Measurements from ENCODE around the gene SETD1A. TPM values are rescaled to one million over a fixed set of nuclear protein-coding genes. Genes with fewer than 3 reads are reported as not detected.
"Not testable (repeated sequence)": the region's sequence is repeated elsewhere in the genome, so short reads cannot be mapped to it uniquely, and the experiment has no call there.

The SETD1A gene
- total RNA-seq, 1 donor from 2014 or later: 7.2 TPM

DNA sequence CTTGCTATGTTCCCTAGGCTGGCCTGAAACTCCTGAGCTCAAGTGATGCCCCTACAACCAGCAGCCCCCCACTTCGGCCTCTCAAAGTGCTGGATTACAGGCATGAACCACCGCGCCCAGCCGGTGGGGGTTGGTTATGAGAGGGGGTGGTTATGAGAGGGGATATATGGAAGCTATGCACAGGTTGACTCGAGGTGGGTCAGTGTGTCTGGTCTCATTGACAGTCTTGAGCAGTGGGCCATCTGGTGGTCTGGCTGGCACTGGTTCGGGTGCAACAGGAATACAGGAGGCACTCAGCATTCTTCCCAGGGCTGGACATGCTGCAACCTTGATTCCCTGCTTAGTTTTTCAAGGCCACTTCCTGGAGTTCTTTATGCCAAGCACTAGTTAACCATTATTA, 58.5 kb downstream of the SETD1A start:
- Histone ChIP-seq H3K4me3 (ENCODE audit: low read depth, low read length) (no peak overlapping the region), H3K27me3 (ENCODE audit: control insufficient read depth, insufficient read depth, low read length) (peaks cover 11% of the 10 kb centered on the region), H3K36me3 (ENCODE audit: control insufficient read depth, insufficient read depth, low read length) (no peaks in the 10 kb centered on the region)
- DNase-seq (ENCODE audit: low read depth): no peak
- TF ChIP-seq, protein P1, sequence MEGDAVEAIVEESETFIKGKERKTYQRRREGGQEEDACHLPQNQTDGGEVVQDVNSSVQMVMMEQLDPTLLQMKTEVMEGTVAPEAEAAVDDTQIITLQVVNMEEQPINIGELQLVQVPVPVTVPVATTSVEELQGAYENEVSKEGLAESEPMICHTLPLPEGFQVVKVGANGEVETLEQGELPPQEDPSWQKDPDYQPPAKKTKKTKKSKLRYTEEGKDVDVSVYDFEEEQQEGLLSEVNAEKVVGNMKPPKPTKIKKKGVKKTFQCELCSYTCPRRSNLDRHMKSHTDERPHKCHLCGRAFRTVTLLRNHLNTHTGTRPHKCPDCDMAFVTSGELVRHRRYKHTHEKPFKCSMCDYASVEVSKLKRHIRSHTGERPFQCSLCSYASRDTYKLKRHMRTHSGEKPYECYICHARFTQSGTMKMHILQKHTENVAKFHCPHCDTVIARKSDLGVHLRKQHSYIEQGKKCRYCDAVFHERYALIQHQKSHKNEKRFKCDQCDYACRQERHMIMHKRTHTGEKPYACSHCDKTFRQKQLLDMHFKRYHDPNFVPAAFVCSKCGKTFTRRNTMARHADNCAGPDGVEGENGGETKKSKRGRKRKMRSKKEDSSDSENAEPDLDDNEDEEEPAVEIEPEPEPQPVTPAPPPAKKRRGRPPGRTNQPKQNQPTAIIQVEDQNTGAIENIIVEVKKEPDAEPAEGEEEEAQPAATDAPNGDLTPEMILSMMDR (IDR thresholded peaks at IDR 0.05; ENCODE audit: insufficient read depth, low read length, poor library complexity, severe bottlenecking): peak; percentile 12

- not testable (repeated sequence) for H3K36me3 ChIP-seq (ENCODE audit: control insufficient read depth, insufficient read depth, low read length); DNase-seq (ENCODE audit: low read depth); H3K4me3 ChIP-seq (ENCODE audit: low read depth, low read length); H3K27me3 ChIP-seq (ENCODE audit: control insufficient read depth, insufficient read depth, low read length)
Observed at GRCh38 chr16:31017756-31018155, 60.2 kb downstream of the SETD1A start.

GRCh38 chr16:31020536-31020935, 63.0 kb downstream of the SETD1A start:
- H3K36me3 ChIP-seq (ENCODE audit: control insufficient read depth, insufficient read depth, low read length): no peaks in the 10 kb centered on the region
- H3K4me3 ChIP-seq (ENCODE audit: low read depth, low read length): no peak overlapping the region
- no peaks in the 10 kb centered on the region for H3K27me3 ChIP-seq (ENCODE audit: control insufficient read depth, insufficient read depth, low read length)
- TF ChIP-seq, protein P1 (IDR thresholded peaks at IDR 0.05; ENCODE audit: insufficient read depth, low read length, poor library complexity, severe bottlenecking): no peak
- no peak for DNase-seq (ENCODE audit: low read depth)

GRCh38 chr16:31022544-31023251, 65.1 kb downstream of the SETD1A start:
- H3K4me3 ChIP-seq (ENCODE audit: low read depth, low read length): no peak overlapping the region
- H3K36me3 ChIP-seq (ENCODE audit: control insufficient read depth, insufficient read depth, low read length): no peaks in the 10 kb centered on the region
- no peak for DNase-seq (ENCODE audit: low read depth)
- no peaks in the 10 kb centered on the region for H3K27me3 ChIP-seq (ENCODE audit: control insufficient read depth, insufficient read depth, low read length)
- TF ChIP-seq, protein P1 (IDR thresholded peaks at IDR 0.05; ENCODE audit: insufficient read depth, low read length, poor library complexity, severe bottlenecking): no peak

DNA sequence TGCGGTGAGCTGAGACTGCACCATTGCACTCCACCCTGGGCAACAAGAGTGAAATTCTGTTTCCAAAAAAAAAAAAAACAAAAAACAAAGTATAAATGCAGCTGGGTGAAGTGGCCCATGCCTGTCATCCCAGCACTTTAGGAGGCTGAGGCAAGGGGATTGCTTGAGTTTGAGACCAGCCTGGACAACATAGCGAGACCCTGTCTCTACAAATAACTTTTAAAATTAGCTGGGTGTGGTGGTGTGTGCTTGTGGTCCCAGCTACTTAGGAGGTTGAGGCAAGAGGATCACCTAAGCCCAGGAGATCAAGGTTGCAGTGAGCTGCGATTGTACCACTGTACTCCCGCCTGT, 65.7 kb downstream of the SETD1A start:
- Histone ChIP-seq H3K27me3 (ENCODE audit: control insufficient read depth, insufficient read depth, low read length) (no peaks in the 10 kb centered on the region), H3K36me3 (ENCODE audit: control insufficient read depth, insufficient read depth, low read length) (no peaks in the 10 kb centered on the region), H3K4me3 (ENCODE audit: low read depth, low read length) (no peak overlapping the region)
- TF ChIP-seq, protein P1 (IDR thresholded peaks at IDR 0.05; ENCODE audit: insufficient read depth, low read length, poor library complexity, severe bottlenecking): no peak
- no peak for DNase-seq (ENCODE audit: low read depth)

DNA sequence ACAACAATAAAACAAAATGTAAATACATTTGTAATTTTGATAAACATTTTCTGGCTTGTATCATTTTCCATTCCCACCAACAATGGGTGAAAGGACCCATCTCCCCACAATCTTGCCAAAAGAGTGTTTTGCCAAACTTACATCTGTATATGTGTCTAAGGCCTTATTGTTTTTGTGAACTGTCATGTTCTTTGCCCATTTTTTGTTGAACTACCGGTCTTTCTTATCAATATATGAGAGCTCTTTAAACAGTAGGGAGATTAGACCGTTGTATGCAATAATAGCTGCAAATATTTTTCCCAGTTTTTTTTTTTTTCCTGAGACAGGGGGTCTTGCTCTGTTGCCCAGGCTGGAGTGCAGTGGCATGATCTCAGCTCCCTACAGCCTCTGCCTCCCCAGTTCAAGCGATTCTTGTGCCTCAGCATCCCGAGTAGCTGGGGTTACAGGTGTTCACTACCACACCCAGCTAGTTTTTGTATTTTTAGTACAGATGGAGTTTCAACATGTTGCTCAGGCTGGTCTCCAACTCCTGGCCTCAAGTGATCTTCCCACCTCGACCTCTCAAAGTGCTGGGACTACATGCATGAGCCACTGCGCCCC, 66.2 kb downstream of the SETD1A start:
- no peak for DNase-seq (ENCODE audit: low read depth)
- H3K36me3 ChIP-seq (ENCODE audit: control insufficient read depth, insufficient read depth, low read length): no peaks in the 10 kb centered on the region

More for the DNA sequence above, 66.2 kb downstream of the SETD1A start:
- TF ChIP-seq, protein P1 (IDR thresholded peaks at IDR 0.05; ENCODE audit: insufficient read depth, low read length, poor library complexity, severe bottlenecking): no peak
- Histone ChIP-seq H3K27me3 (ENCODE audit: control insufficient read depth, insufficient read depth, low read length) (no peaks in the 10 kb centered on the region), H3K4me3 (ENCODE audit: low read depth, low read length) (no peak overlapping the region)
